ENCODE results near the gene CCL4.
"Not testable (repeated sequence)": the region's sequence is repeated elsewhere in the genome, so short reads cannot be mapped to it uniquely, and the experiment has no call there.

The CCL4 gene

DNA sequence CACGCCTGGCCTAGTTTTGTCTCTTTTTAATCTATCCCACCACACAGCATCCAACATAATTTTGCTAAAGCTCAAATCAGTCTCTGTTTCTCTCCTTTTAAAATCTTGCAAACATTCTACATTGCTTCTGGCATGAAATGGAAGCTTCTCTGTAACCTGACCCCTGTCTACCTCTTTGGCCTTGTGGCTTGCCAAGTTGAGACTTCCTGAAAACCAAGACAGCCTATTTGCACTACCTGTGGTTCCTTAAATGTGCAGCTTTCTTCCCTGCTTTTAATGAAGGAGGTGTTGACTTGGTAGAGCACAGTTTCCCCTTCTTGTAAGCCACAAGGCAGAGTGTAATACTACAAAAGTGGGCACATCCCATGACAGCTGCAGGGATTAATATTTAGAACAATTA lies 7.6 kb upstream of the CCL4 start:
- TF ChIP-seq TAF1 (IDR thresholded peaks at IDR 0.05; ENCODE audit: low read depth, low read length): no peak
- TF ChIP-seq POLR2A (IDR thresholded peaks at IDR 0.05; ENCODE audit: low read depth, low read length): no peak
- no peak for TF ChIP-seq PAX5 (IDR thresholded peaks at IDR 0.05; ENCODE audit: insufficient read depth, low read length, severe bottlenecking)
- no peak for TF ChIP-seq SPI1 (IDR thresholded peaks at IDR 0.05; ENCODE audit: low read depth, low read length)
- TF ChIP-seq POU2F2 (IDR thresholded peaks at IDR 0.05; ENCODE audit: low read depth, low read length): no peak
- TF ChIP-seq POLR2AphosphoS5 (IDR thresholded peaks at IDR 0.05; ENCODE audit: low read depth, low read length): no peak
- FAIRE-seq (no peak), DNase-seq (ENCODE audit: insufficient read length, low spot score) (no peak)

DNA sequence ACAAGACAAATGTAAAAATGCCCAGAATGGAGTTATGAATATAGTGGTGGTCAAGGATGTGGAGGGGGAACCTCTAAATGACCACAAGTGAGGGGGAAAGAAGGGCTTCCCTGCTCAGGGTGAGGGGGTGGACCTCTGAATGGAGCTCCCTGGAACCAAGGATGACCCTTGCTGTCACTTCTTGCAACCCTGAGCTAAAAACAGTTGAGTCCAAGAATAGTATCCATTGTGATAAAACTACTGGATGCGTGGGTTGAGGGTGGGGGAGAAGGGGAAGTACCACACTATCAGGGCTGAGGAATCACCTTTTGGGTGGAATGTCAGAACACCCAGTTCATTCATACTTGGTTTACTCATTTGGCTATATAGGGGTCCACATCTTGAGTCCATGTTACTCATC lies 4.6 kb upstream of the CCL4 start:
- FAIRE-seq: not testable (repeated sequence)

DNA sequence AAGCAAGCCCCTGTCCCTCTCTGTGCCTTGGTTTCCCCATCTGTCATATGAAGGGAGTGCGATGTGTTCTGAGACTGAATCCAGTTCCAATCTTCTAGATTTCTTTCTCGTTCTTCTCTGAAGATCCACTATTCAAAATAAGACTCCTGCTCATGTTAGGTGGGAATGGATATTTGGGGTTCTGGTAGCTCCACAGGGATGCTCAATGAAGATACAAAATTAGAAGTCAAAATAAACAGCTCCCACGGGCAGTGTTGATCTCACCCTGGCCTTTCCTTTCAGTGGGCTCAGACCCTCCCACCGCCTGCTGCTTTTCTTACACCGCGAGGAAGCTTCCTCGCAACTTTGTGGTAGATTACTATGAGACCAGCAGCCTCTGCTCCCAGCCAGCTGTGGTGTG lies 619 bp downstream of the CCL4 start:
- not testable (repeated sequence) for DNase-seq (ENCODE audit: insufficient read length, low spot score); FAIRE-seq

More for the DNA sequence above, 4.6 kb upstream of the CCL4 start:
- DNase-seq (ENCODE audit: insufficient read length, low spot score): not testable (repeated sequence)

DNA sequence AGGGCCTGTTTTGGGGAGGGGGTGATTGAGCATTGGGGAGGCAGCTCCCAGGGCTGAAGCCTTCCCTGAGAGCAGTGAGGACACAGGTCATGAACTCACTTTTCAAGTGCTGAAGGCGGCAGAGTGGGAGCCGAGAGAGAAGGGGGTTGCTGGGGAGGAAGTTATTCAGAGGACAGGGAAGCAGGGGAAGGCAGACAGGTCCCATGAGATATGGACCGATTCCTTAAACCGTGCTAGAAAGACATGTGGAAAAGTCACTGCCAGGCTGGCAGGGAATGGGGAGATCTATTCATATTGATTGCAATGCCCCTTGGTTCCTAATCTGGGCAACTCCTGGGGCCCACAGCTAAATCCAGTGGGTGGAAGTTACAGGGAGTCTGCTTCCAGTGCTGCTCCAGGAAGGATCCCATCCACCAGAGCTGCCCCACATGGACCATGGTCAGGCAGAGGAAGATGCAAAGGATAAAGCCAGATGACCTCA lies 1.1 kb downstream of the CCL4 start:
- no peak for FAIRE-seq
- DNase-seq (ENCODE audit: insufficient read length, low spot score): no peak
- TF ChIP-seq PAX5 (IDR thresholded peaks at IDR 0.05; ENCODE audit: insufficient read depth, low read length, severe bottlenecking) (no peak), POU2F2 (IDR thresholded peaks at IDR 0.05; ENCODE audit: low read depth, low read length) (no peak), TAF1 (IDR thresholded peaks at IDR 0.05; ENCODE audit: low read depth, low read length) (no peak), POLR2AphosphoS5 (IDR thresholded peaks at IDR 0.05; ENCODE audit: low read depth, low read length) (no peak), SPI1 (IDR thresholded peaks at IDR 0.05; ENCODE audit: low read depth, low read length) (no peak), POLR2A (IDR thresholded peaks at IDR 0.05; ENCODE audit: low read depth, low read length) (no peak)

DNA sequence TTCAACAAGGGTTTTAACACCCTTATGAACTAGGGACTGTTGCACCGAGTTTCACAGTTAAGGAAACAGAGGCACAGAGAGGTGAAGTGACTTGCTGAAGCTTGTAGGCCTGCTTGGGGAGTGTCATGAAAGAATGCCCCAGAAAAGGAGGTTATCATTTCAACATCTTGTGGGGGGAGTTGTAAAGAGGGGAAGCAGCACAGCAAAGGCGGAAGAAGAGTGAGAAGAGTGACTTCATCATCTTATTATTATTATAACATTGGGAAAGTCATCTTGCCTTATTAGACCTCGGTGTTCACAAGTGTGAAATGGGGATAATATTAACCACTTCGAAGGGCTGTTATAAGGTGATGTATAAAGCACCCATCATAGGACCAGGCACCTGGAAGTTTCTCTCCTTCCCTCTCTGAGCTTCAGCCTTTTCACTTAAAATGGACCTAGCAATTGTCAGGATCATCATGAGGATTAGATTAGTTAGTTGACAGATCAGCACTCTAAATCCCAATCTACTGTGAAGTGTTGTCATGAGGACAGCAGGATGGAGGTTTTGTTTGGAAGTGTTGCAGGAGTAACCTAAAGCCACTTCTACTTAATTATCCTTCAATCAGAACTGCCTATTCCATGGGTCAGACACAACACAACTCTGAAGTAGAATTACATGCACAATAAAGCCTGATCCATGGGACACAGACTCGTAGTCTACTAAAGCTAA lies 2.3 kb downstream of the CCL4 start:
- DNase-seq (ENCODE audit: insufficient read length, low spot score) (no peak), FAIRE-seq (no peak)
- TF ChIP-seq TAF1 (IDR thresholded peaks at IDR 0.05; ENCODE audit: low read depth, low read length): no peak
- TF ChIP-seq POLR2AphosphoS5 (IDR thresholded peaks at IDR 0.05; ENCODE audit: low read depth, low read length): no peak
- no peak for TF ChIP-seq SPI1 (IDR thresholded peaks at IDR 0.05; ENCODE audit: low read depth, low read length)
- no peak for TF ChIP-seq PAX5 (IDR thresholded peaks at IDR 0.05; ENCODE audit: insufficient read depth, low read length, severe bottlenecking)
- TF ChIP-seq POLR2A (IDR thresholded peaks at IDR 0.05; ENCODE audit: low read depth, low read length): no peak
- TF ChIP-seq POU2F2 (IDR thresholded peaks at IDR 0.05; ENCODE audit: low read depth, low read length): no peak

DNA sequence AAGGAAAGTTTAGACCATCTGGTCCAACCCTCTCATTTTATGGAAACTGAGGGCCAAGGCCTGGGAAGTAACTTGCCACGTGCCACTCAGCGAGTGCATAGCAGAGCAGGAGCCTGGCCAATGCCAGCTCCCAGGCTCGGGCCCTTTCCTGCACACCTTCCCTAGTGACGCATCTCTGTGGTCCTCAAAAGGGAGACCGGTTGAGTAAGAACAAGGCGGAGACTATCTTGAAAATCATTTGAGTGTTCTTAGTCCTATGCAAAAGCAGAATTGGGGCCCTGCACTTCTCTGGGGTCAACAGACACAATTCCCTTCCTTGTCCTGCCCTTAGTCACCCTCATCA lies 2.8 kb downstream of the CCL4 start:
- no peak for TF ChIP-seq TAF1 (IDR thresholded peaks at IDR 0.05; ENCODE audit: low read depth, low read length)
- no peak for TF ChIP-seq POLR2A (IDR thresholded peaks at IDR 0.05; ENCODE audit: low read depth, low read length)
- no peak for TF ChIP-seq PAX5 (IDR thresholded peaks at IDR 0.05; ENCODE audit: insufficient read depth, low read length, severe bottlenecking)
- TF ChIP-seq POU2F2 (IDR thresholded peaks at IDR 0.05; ENCODE audit: low read depth, low read length): no peak
- TF ChIP-seq POLR2AphosphoS5 (IDR thresholded peaks at IDR 0.05; ENCODE audit: low read depth, low read length): no peak
- no peak for TF ChIP-seq SPI1 (IDR thresholded peaks at IDR 0.05; ENCODE audit: low read depth, low read length)
- DNase-seq (ENCODE audit: insufficient read length, low spot score): no peak
- no peak for FAIRE-seq

GRCh38 chr17:36107660-36108059 lies 4.0 kb downstream of the CCL4 start:
- FAIRE-seq (no peak), DNase-seq (ENCODE audit: insufficient read length, low spot score) (no peak)
- TF ChIP-seq PAX5 (IDR thresholded peaks at IDR 0.05; ENCODE audit: insufficient read depth, low read length, severe bottlenecking) (no peak), SPI1 (IDR thresholded peaks at IDR 0.05; ENCODE audit: low read depth, low read length) (no peak), TAF1 (IDR thresholded peaks at IDR 0.05; ENCODE audit: low read depth, low read length) (no peak), POLR2A (IDR thresholded peaks at IDR 0.05; ENCODE audit: low read depth, low read length) (no peak), POU2F2 (IDR thresholded peaks at IDR 0.05; ENCODE audit: low read depth, low read length) (no peak), POLR2AphosphoS5 (IDR thresholded peaks at IDR 0.05; ENCODE audit: low read depth, low read length) (no peak)

DNA sequence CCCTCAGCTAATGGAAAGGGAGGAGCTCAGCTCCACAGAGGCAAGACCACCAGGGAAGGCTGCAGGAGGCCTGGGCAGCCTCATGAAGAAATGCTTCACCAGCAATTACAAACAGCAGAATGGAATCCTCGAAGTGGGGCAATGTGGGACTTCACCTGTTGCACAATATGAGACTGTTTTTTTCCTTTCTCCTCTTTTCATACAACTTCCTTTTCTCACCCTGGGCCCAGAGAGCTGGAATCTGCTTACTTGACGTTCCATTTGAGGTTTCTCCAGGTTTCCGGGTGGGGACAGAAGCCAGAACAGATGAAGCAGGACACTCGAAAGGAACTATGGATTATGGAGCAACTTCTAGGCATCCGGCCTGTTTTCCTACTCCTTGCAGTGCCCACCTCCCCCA lies 4.6 kb downstream of the CCL4 start:
- FAIRE-seq; DNase-seq (ENCODE audit: insufficient read length, low spot score): not testable (repeated sequence)

- no peak for FAIRE-seq
- TF ChIP-seq POU2F2 (IDR thresholded peaks at IDR 0.05; ENCODE audit: low read depth, low read length): no peak
- no peak for TF ChIP-seq SPI1 (IDR thresholded peaks at IDR 0.05; ENCODE audit: low read depth, low read length)
- TF ChIP-seq PAX5 (IDR thresholded peaks at IDR 0.05; ENCODE audit: insufficient read depth, low read length, severe bottlenecking): no peak
- TF ChIP-seq TAF1 (IDR thresholded peaks at IDR 0.05; ENCODE audit: low read depth, low read length): no peak
- TF ChIP-seq POLR2AphosphoS5 (IDR thresholded peaks at IDR 0.05; ENCODE audit: low read depth, low read length): no peak
- no peak for TF ChIP-seq POLR2A (IDR thresholded peaks at IDR 0.05; ENCODE audit: low read depth, low read length)
- no peak for DNase-seq (ENCODE audit: insufficient read length, low spot score)
These were observed 7.5 kb downstream of the CCL4 start for GRCh38 chr17:36111068-36111490.

- DNase-seq (ENCODE audit: insufficient read length, low spot score) (no peak), FAIRE-seq (no peak)
- TF ChIP-seq PAX5 (IDR thresholded peaks at IDR 0.05; ENCODE audit: insufficient read depth, low read length, severe bottlenecking) (no peak), TAF1 (IDR thresholded peaks at IDR 0.05; ENCODE audit: low read depth, low read length) (no peak), POU2F2 (IDR thresholded peaks at IDR 0.05; ENCODE audit: low read depth, low read length) (no peak), SPI1 (IDR thresholded peaks at IDR 0.05; ENCODE audit: low read depth, low read length) (no peak), POLR2AphosphoS5 (IDR thresholded peaks at IDR 0.05; ENCODE audit: low read depth, low read length) (no peak), POLR2A (IDR thresholded peaks at IDR 0.05; ENCODE audit: low read depth, low read length) (no peak)
These were observed 8.9 kb downstream of the CCL4 start for GRCh38 chr17:36112572-36112971.

- not testable (repeated sequence) for FAIRE-seq; DNase-seq (ENCODE audit: insufficient read length, low spot score)
These were observed 9.5 kb downstream of the CCL4 start for GRCh38 chr17:36113131-36113530.

DNA sequence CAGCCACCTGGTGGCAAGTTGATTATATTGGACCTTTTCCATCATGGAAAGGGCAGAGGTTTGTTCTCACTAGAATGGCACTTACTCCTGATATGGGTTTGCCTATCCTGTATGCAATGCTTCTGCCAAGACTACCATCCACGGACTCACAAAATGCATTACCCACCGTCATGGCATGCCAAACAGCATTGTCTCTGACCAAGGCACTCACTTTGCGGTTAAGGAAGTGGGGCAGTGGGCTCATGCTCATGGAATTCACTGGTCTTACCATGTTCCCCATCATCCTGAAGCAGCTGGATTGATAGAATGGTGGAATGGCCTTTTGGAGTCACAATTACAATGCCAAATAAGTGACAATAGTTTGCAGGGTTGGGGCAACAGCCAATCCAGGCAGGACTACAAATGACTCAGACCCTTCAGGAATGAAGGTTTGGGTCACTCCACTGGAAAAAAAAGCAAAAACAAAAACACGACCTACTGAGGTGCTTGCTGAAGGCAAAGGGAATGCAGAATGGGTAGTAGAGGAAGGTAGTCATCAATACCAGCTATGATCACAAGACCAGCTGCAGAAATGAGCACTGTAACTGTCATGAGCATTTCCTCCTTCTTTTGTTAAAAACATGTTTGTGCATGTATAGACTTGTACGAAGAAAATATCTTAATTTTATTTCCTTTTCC lies 11.5 kb downstream of the CCL4 start:
- FAIRE-seq; DNase-seq (ENCODE audit: insufficient read length, low spot score): not testable (repeated sequence)

GRCh38 chr17:36115649-36115977 lies 12.0 kb downstream of the CCL4 start:
- not testable (repeated sequence) for DNase-seq (ENCODE audit: insufficient read length, low spot score); FAIRE-seq
